ENCODE data around the gene PEF1. TPM values are rescaled to one million over a fixed set of nuclear protein-coding genes. Genes with fewer than 3 reads are reported as not detected.
"Not testable (repeated sequence)": the region's sequence is repeated elsewhere in the genome, so short reads cannot be mapped to it uniquely, and the experiment has no call there.

Gene PEF1
- total and polyA plus RNA-seq, 2 of the 8 experiments (the other 6 are each of a cell fraction or from before 2014, with no cell fraction given), result 35.2 to 69.2 TPM

DNA sequence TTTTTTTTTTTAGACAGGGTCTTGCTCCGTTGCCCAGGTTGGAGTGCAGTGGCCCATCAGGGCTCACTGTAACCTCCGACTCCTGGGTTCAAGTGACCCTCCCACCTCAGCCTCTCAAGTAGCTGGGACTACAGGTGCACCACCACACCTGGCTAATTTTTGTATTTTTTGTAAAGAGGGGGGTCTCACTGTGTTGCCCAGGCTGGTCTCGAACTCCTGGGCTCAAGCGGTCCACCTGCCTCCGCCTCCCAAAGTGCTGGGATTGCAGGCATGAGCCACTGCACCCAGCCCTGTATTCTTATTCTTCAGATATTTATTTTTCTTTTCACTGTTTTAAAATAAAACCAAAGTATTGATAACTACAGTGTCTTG, 57.4 kb downstream of the PEF1 start:
- WGBS, 2 experiments (ENCODE audit: extremely low coverage in 1 of 2, insufficient coverage in 1 of 2, insufficient read length in 1 of 2, insufficient replicate concordance in 2 of 2, low coverage in 1 of 2, low lambda C conversion rate in 2 of 2, missing lambda C conversion rate in 1 of 2), result 85% methylated on average over 5 of the region's 5 CpGs; no CpG with 5 or more reads in 1 of the 2 experiments
- not testable (repeated sequence) for H3K18ac ChIP-seq (ENCODE audit: extremely low read depth, low read length); H4K8ac ChIP-seq (ENCODE audit: extremely low read depth, insufficient read depth, low read length); H2BK12ac ChIP-seq (ENCODE audit: low read depth, low read length); H4K91ac ChIP-seq (replicated peaks; ENCODE audit: insufficient read length, low read length); H3K56ac ChIP-seq (replicated peaks; ENCODE audit: insufficient read length, low read depth, low read length); H3K79me1 ChIP-seq (ENCODE audit: low read depth, low read length); H3K4ac ChIP-seq (replicated peaks; ENCODE audit: insufficient read length, low read depth, low read length); H3K23me2 ChIP-seq (ENCODE audit: low read depth, low read length); H3K79me2 ChIP-seq (ENCODE audit: control insufficient read depth in 1 of 2, insufficient read depth in 2 of 2, low read length in 2 of 2); H2BK120ac ChIP-seq (replicated peaks; ENCODE audit: low read depth, low read length); H4K20me1 ChIP-seq (replicated peaks in 1 of 2; ENCODE audit: control insufficient read depth in 1 of 2, insufficient read depth in 2 of 2, low read length in 2 of 2); H3K14ac ChIP-seq (ENCODE audit: insufficient read length); FAIRE-seq; H2AK5ac ChIP-seq (ENCODE audit: low read depth, low read length); H3K36me3 ChIP-seq (ENCODE audit: control insufficient read depth in 2 of 4, insufficient read depth in 4 of 4, low read length in 3 of 4); H3K4me2 ChIP-seq (ENCODE audit: insufficient read depth in 1 of 2, low read depth in 2 of 2, low read length in 2 of 2); H4K5ac ChIP-seq (ENCODE audit: insufficient read length, low read depth, low read length); DNase-seq (ENCODE audit: low read depth in 1 of 2, low spot score in 2 of 2); H2AFZ ChIP-seq (ENCODE audit: low read length); H3K9ac ChIP-seq (replicated peaks in 1 of 4; ENCODE audit: extremely low read depth in 1 of 4, low read depth in 3 of 4, low read length in 3 of 4); H2BK20ac ChIP-seq (ENCODE audit: low read length); H3K9me3 ChIP-seq (ENCODE audit: insufficient read depth in 2 of 2, low read depth in 1 of 2, low read length in 1 of 2); H3K27ac ChIP-seq (ENCODE audit: low read depth, low read length); H3K23ac ChIP-seq (ENCODE audit: insufficient read length); H3K4me3 ChIP-seq (ENCODE audit: extremely low read depth in 1 of 4, insufficient read depth in 2 of 4, low read depth in 3 of 4, low read length in 4 of 4); H2BK15ac ChIP-seq (ENCODE audit: low read length); H2BK5ac ChIP-seq (ENCODE audit: low read depth, low read length)
- H3K4me1 ChIP-seq (replicated peaks in 1 of 4; ENCODE audit: control insufficient read depth in 3 of 4, insufficient read depth in 4 of 4, low read length in 3 of 4), result peaks cover 2 to 16% (median 13%) of the 10 kb centered on the region in 4 experiments
- POLR2A ChIA-PET (ENCODE audit: partially characterized antibody), result interaction anchor here (0.9 to 1.2 kb wide), 2 partner anchors 24 to 57 kb away, joined by 3 to 5 read pairs; partner anchors contain the start of gene PEF1
- CTCF ChIA-PET (ENCODE audit: partially characterized antibody), result interaction anchor here (0.8 to 4.2 kb wide), 18 partner anchors 9 to 171 kb away, joined by 3 to 43 read pairs (median 4); partner anchors contain the start of gene TINAGL1
- H3K27me3 ChIP-seq (replicated peaks in 1 of 4; ENCODE audit: control insufficient read depth in 3 of 4, extremely low read depth in 1 of 4, insufficient read depth in 3 of 4, low read length in 3 of 4), result peaks cover 0 to 12% (median 5%) of the 10 kb centered on the region in 4 experiments; a peak in 4 of 7 replicates
